Neural cell (in vitro differentiated cells): ENCODE measurements around the gene TNFRSF14. TPM values are rescaled to one million over a fixed set of nuclear protein-coding genes. Genes with fewer than 3 reads are reported as not detected.

Experiments used
- H2AFZ ChIP-seq: fragments of 200-600, 300-800 bp; sonication (generic), shearing (Covaris generic); 2 replicates; pipeline ENCODE4 v1.6.0; 2014; ENCODE audit warnings: low read depth, mild to moderate bottlenecking, antibody characterized with exemption, low read length, moderate library complexity
- H3F3A ChIP-seq: fragments of 200-600 bp; shearing (Covaris generic); 2 replicates; pipeline ENCODE4 v1.6.1; 2016; ENCODE audit warnings: mild to moderate bottlenecking, moderate library complexity, mixed read lengths, antibody characterized with exemption, low read length; ENCODE audit not compliant: insufficient read depth, poor library complexity, severe bottlenecking
- H3K27ac ChIP-seq: fragments of 200-600, 300-800 bp; sonication (generic), shearing (Covaris generic); 2 replicates; pipeline ENCODE4 v1.5.1; 2014; ENCODE audit warnings: mild to moderate bottlenecking, low read length, moderate library complexity
- H3K27me3 ChIP-seq: fragments of 300-800, 200-600 bp; sonication (generic), shearing (Covaris generic); 2 replicates; pipeline ENCODE4 v1.6.0; 2014; ENCODE audit warnings: mild to moderate bottlenecking, low read depth, low read length, moderate library complexity; ENCODE audit not compliant: insufficient read depth
- H3K36me3 ChIP-seq: fragments of 300-800, 200-600 bp; sonication (generic), shearing (Covaris generic); 2 replicates; pipeline ENCODE4 v1.5.1; 2014; ENCODE audit warnings: mild to moderate bottlenecking, antibody characterized with exemption, low read length, moderate library complexity; ENCODE audit not compliant: insufficient read depth
- H3K4me2 ChIP-seq: fragments of 300-800, 200-600 bp; sonication (generic), shearing (Covaris generic); 2 replicates; pipeline ENCODE4 v1.6.0; 2014; ENCODE audit warnings: mild to moderate bottlenecking, low read length
- H3K4me3 ChIP-seq: fragments of 300-800, 200-600 bp; sonication (generic), shearing (Covaris generic); 2 replicates; pipeline ENCODE4 v1.5.1; 2014; ENCODE audit warnings: mild to moderate bottlenecking, low read length, moderate library complexity
- H3K79me2 ChIP-seq: fragments of 200-600 bp; shearing (Covaris generic); replicated peaks from 2 replicates; pipeline ENCODE4 v1.6.0; 2014; ENCODE audit warnings: mild to moderate bottlenecking, low read length, moderate library complexity; ENCODE audit not compliant: insufficient read depth
- H3K9ac ChIP-seq: fragments of 300-800, 200-600 bp; sonication (generic), shearing (Covaris generic); 2 replicates; pipeline ENCODE4 v1.6.1; 2016; ENCODE audit warnings: mild to moderate bottlenecking, low read length, mixed read lengths
- H3K9me2 ChIP-seq: fragments of 200-600 bp; shearing (Covaris generic); 2 replicates; pipeline ENCODE4 v1.6.1; 2016; ENCODE audit warnings: mild to moderate bottlenecking, low read length, mixed read lengths; ENCODE audit not compliant: insufficient read depth
- H3K9me3 ChIP-seq: fragments of 200-600, 300-800 bp; sonication (generic), shearing (Covaris generic); 2 replicates; pipeline ENCODE4 v1.6.1; 2016; ENCODE audit warnings: mild to moderate bottlenecking, mixed run types, low read length, moderate library complexity, mixed read lengths
- H4K20me1 ChIP-seq: fragments of 200-600 bp; shearing (Covaris generic); 2 replicates; pipeline ENCODE4 v1.6.1; 2016; ENCODE audit warnings: mild to moderate bottlenecking, mixed run types; ENCODE audit not compliant: insufficient read depth
- CTCF ChIP-seq: fragments of 450-650 bp; IDR thresholded peaks from 2 replicates; pipeline ENCODE4 v1.5.1; 2014; ENCODE audit warnings: antibody characterized with exemption, mild to moderate bottlenecking, moderate library complexity; ENCODE audit not compliant: poor library complexity, severe bottlenecking
- EZH2 ChIP-seq: fragments of 200-600, 300-800 bp; shearing (Covaris generic), sonication (generic); IDR thresholded peaks from 2 replicates; pipeline ENCODE4 v1.6.1; 2014; ENCODE audit warnings: antibody characterized with exemption, low read length, borderline replicate concordance, mild to moderate bottlenecking; ENCODE audit not compliant: insufficient read depth, poor library complexity, severe bottlenecking
- POLR2AphosphoS5 ChIP-seq: IDR thresholded peaks from 2 replicates; pipeline ENCODE4 v1.6.1; 2012
- SMC3 ChIP-seq: fragments of 450-650 bp; conservative IDR thresholded peaks from 2 replicates; pipeline ENCODE4 v1.6.1; 2014; ENCODE audit warnings: antibody characterized with exemption, mild to moderate bottlenecking, moderate library complexity; ENCODE audit not compliant: poor library complexity
- TAF1 ChIP-seq: IDR thresholded peaks from 2 replicates; pipeline ENCODE4 v1.6.1; 2012; ENCODE audit warnings: low read depth
- polyA plus RNA-seq: library from polyadenylated mRNA; depleted of rRNA; stranded (reverse); fragments of >200 nt; gene quantifications from 2 replicates; pipeline ENCODE4 v1.2.3, GENCODE V29; 2014

Gene TNFRSF14
- polyA plus RNA-seq, 1 donor from 2014 or later = 1.1 TPM

GRCh38 chr1:2528966-2529783 lies 27.0 kb upstream of the TNFRSF14 start:
- Histone ChIP-seq H3K9me2 (no peaks in the 10 kb centered on the region), H3K9me3 (no peaks in the 10 kb centered on the region), H2AFZ (no peak overlapping the region), H3K9ac (peak overlapping the region; percentile 75), H3K27me3 (no peaks in the 10 kb centered on the region), H3K4me2 (no peak overlapping the region), H3K27ac (peak overlapping the region; percentile 67), H3K36me3 (no peaks in the 10 kb centered on the region), H3K4me3 (peak overlapping the region; percentile 74), H4K20me1 (peaks cover 5% of the 10 kb centered on the region), H3F3A (no peaks in the 10 kb centered on the region), H3K79me2 (peaks cover 32% of the 10 kb centered on the region)
- TF ChIP-seq CTCF = peak; percentile 28
- no peak for TF ChIP-seq TAF1

- Histone ChIP-seq H3K9me3 (no peaks in the 10 kb centered on the region), H3K27ac (peak within 1 kb of the TSS; percentile 67), H3K9ac (peak within 1 kb of the TSS; percentile 75), H3K79me2 (peaks cover 24% of the 10 kb centered on the region), H2AFZ (no peak within 1 kb of the TSS), H3K4me2 (peak within 1 kb of the TSS; percentile 51), H3K27me3 (no peaks in the 10 kb centered on the region), H3K9me2 (no peaks in the 10 kb centered on the region), H3F3A (no peaks in the 10 kb centered on the region), H3K4me3 (peak within 1 kb of the TSS; percentile 74), H3K36me3 (no peaks in the 10 kb centered on the region), H4K20me1 (peaks cover 1% of the 10 kb centered on the region)
- TF ChIP-seq CTCF = no peak
- TF ChIP-seq SMC3 = peak; percentile 19
Measured at GRCh38 chr1:2529784-2530512, 26.2 kb upstream of the TNFRSF14 start, which contains the start of gene HES5. TSS of gene HES5 (minus strand) at chr1:2530263. CDS start at chr1:2530164, 99 bp downstream.

GRCh38 chr1:2530513-2531361 lies 25.4 kb upstream of the TNFRSF14 start:
- Histone ChIP-seq H3K36me3 (no peaks in the 10 kb centered on the region), H3F3A (no peaks in the 10 kb centered on the region), H3K9me2 (no peaks in the 10 kb centered on the region), H3K9ac (peak overlapping the region; percentile 75), H3K27ac (peak overlapping the region; percentile 45), H3K27me3 (no peaks in the 10 kb centered on the region), H3K79me2 (peaks cover 16% of the 10 kb centered on the region), H4K20me1 (no peaks in the 10 kb centered on the region), H3K4me3 (peak overlapping the region; percentile 74), H3K9me3 (no peaks in the 10 kb centered on the region), H3K4me2 (no peak overlapping the region), H2AFZ (no peak overlapping the region)
- TF ChIP-seq EZH2 = no peak
- TF ChIP-seq POLR2AphosphoS5 = peak; percentile 23
